H1 (cell line): ENCODE data around the gene ALOX5. TPM values are rescaled to one million over a fixed set of nuclear protein-coding genes. Genes with fewer than 3 reads are reported as not detected.

Experiments used
- ATF2 ChIP-seq: IDR thresholded peaks from 2 replicates; pipeline ENCODE4 v1.6.1; 2012; ENCODE audit warnings: low read length, inconsistent platforms
- polyA plus RNA-seq, 7 experiments: library from polyadenylated mRNA; depleted of rRNA in 3 of 7; stranded (reverse) in 5 of 7; unstranded in 2 of 7; fragments of >200 nt in 5 of 7; fragments of 200-250 nt in 2 of 7; gene quantifications; 1 replicate in 5 of 7; 2 replicates in 1 of 7; 4 replicates in 1 of 7; pipeline versions ENCODE4 v1.2.1 to v1.2.3, GENCODE V29; 2011 to 2013; ENCODE audit warnings: missing spikeins in 2 of 7, mixed read lengths in 2 of 7
- total RNA-seq: library from RNA; stranded (reverse); fragmentation: NEBNext Ultra II Directional; extraction: Animal tissue kit (Norgen Biotek cat#: 25700); gene quantifications from 2 replicates; pipeline ENCODE4 v1.2.1, GENCODE V29; 2021

ALOX5 gene
- total and polyA plus RNA-seq, 2 of the 8 experiments (the other 6 are each of a cell fraction or from before 2014, with no cell fraction given), result 1.6 to 3.8 TPM

GRCh38 chr10:45398595-45398994, 24.6 kb downstream of the ALOX5 start (continued):
- no peak for TF ChIP-seq ATF2
- TF ChIP-seq, all 59 proteins: peak for 0
